Esophagus muscularis mucosa (tissue), 4 donors: Measurements from ENCODE around the gene STAB2.

Experiments
- EP300 ChIP-seq: sonication (generic); formaldehyde crosslinking; IDR thresholded peaks from one replicate; pipeline ENCODE4 v1.6.1; 2017; ENCODE audit warnings: antibody characterized with exemption
- POLR2A ChIP-seq: fragments of 450-650 bp; IDR thresholded peaks from one replicate; pipeline ENCODE4 v1.6.1; 2017; ENCODE audit warnings: antibody characterized with exemption, moderate library complexity, mild to moderate bottlenecking, low read depth
- POLR2AphosphoS5 ChIP-seq, 2 donors: sonication (generic); formaldehyde crosslinking; IDR thresholded peaks; one replicate each; pipeline ENCODE4 v1.6.1; 2017; ENCODE audit warnings: antibody characterized with exemption in 2 of 2
- TF ChIP-seq, protein P1 (sequence below), 3 experiments: fragments of 200-600 bp in 2 of 3; fragments of 450-650 bp in 1 of 3; sonication (generic) in 2 of 3; IDR thresholded peaks; one replicate each; pipeline ENCODE4 v1.5.1; 2017 to 2019; ENCODE audit warnings: antibody characterized with exemption in 3 of 3, mild to moderate bottlenecking in 2 of 3, moderate library complexity in 1 of 3

DNA sequence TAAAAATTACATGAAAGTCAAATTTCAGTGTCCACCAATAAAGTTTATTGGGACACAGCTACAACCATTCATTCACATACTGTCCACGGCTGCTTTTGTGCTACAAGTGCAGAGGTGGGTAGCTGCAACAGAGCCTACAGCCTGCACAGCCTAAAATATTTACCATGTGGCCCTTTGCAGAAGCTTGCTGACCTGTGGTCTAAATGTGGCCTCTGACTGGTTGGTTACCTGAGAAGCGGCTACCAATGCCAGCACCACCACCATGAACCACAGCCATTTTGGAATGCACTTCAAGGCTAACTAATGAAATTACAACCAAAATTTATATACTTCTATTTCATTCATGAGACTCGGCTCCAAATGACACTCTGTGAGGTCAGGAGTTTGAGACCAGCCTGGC is 195.3 kb downstream of the STAB2 start:
- TF ChIP-seq POLR2A = no peak
- TF ChIP-seq, protein P1, sequence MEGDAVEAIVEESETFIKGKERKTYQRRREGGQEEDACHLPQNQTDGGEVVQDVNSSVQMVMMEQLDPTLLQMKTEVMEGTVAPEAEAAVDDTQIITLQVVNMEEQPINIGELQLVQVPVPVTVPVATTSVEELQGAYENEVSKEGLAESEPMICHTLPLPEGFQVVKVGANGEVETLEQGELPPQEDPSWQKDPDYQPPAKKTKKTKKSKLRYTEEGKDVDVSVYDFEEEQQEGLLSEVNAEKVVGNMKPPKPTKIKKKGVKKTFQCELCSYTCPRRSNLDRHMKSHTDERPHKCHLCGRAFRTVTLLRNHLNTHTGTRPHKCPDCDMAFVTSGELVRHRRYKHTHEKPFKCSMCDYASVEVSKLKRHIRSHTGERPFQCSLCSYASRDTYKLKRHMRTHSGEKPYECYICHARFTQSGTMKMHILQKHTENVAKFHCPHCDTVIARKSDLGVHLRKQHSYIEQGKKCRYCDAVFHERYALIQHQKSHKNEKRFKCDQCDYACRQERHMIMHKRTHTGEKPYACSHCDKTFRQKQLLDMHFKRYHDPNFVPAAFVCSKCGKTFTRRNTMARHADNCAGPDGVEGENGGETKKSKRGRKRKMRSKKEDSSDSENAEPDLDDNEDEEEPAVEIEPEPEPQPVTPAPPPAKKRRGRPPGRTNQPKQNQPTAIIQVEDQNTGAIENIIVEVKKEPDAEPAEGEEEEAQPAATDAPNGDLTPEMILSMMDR (IDR thresholded peaks at IDR 0.05) = no peak
- no peak for TF ChIP-seq POLR2AphosphoS5 (IDR thresholded peaks at IDR 0.05)
- TF ChIP-seq EP300 = no peak
